ENCODE data around the gene PAQR4. TPM values are rescaled to one million over a fixed set of nuclear protein-coding genes. Genes with fewer than 3 reads are reported as not detected.

Gene PAQR4
- total and polyA plus RNA-seq, 10 of the 15 experiments (the other 5 are each of a cell fraction or from before 2014, with no cell fraction given) = 0.39 to 31.8 (median 13.5) TPM

DNA sequence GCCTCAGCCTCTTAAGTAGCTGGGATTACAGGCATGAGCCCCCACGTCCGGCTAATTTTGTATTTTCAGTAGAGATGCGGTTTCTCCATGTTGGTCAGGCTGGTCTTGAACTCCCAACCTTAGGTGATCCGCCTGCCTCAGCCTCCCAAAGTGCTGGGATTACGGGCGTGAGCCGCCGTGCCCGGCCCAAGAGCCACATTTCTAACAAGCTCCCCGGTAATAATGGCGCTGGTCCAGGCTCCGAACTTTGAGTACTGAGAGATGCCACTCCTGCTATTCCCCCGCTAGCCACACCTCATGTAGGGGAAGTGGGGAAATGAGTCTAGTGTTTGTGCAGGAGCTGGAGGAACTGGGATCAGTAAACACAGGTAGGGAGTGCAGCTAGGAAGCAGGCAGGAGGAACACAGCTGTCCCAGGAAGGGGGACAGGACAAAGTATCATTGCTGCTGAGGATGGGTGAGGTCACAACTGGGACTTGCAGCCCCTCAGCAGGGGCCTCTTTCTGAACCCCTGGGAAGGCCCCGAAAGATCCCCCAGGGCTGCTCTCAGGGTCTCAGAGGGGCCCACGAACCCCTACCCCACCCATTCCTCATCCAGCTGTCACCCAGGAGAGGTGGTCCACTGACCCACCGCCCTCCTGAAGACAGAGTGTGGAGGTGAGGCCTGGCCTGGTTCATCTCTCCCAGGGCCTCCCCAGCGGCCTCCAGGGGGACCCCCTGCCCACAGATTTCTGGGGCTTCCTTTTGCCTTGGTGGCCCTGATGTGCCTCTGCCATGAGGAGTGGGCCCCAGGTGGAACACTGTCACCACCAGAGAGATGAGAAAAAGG lies 8.8 kb upstream of the PAQR4 start:
- Histone ChIP-seq H3K9me3 (replicated peaks; ENCODE audit: control insufficient read depth, insufficient read depth, low read length) (no peaks in the 10 kb centered on the region), H3K9ac (ENCODE audit: control insufficient read depth, insufficient read depth, low read length) (no peak overlapping the region), H3K4me1 (ENCODE audit: control insufficient read depth, insufficient read depth, low read length) (peaks cover 33% of the 10 kb centered on the region), H3K4me2 (ENCODE audit: control insufficient read depth, insufficient read depth) (no peak overlapping the region), H3K4me3 (no peak overlapping the region), H3K27ac (ENCODE audit: control insufficient read depth, insufficient read depth) (no peak overlapping the region), H3K79me2 (ENCODE audit: control insufficient read depth, insufficient read depth, low read length) (no peaks in the 10 kb centered on the region), H4K20me1 (ENCODE audit: control insufficient read depth, insufficient read depth) (no peaks in the 10 kb centered on the region), H3K27me3 (replicated peaks in 1 of 2; ENCODE audit: control insufficient read depth in 2 of 2, insufficient read depth in 2 of 2, low read length in 1 of 2) (no peaks in the 10 kb centered on the region), H2AFZ (ENCODE audit: control insufficient read depth, low read depth, low read length) (no peak overlapping the region), H3K36me3 (ENCODE audit: control insufficient read depth in 2 of 2, insufficient read depth in 2 of 2, low read length in 1 of 2) (no peaks in the 10 kb centered on the region)
- no TSS peak for BruUV-seq (replicated peaks)
- DNase-seq (ENCODE audit: low read depth, low spot score) (no peak), ATAC-seq (no peak), FAIRE-seq (no peak)
- WGBS (ENCODE audit: insufficient coverage, insufficient replicate concordance, low lambda C conversion rate, missing lambda C conversion rate) = 79% methylated on average over 16 of the region's 17 CpGs
- ChIA-PET CTCF (interaction anchor here (0.6 to 3.0 kb wide), 9 partner anchors 9 to 93 kb away, joined by 3 to 15 read pairs (median 4); no protein-coding TSS in a partner anchor), RAD21 (ENCODE audit: unreplicated experiment) (interaction anchor here (0.6 kb wide), 1 partner anchor 22 kb away, joined by 3 read pairs; no protein-coding TSS in a partner anchor), SMC1A (ENCODE audit: uncharacterized antibody, unreplicated experiment) (interaction anchor here (0.7 kb wide), 1 partner anchor 13 kb away, joined by 3 read pairs; no protein-coding TSS in a partner anchor), POLR2A (no interaction called here)
- TF ChIP-seq MLLT1 (IDR thresholded peaks at IDR 0.05) (no peak), SMARCA5 (IDR thresholded peaks at IDR 0.05) (no peak)
- in situ Hi-C loops (cut with MboI) = no loop called here
- intact Hi-C loops (cut with micrococcal nuclease; ENCODE audit: unreplicated experiment) = no loop called here
